ENCODE results near the gene NUP98.

NUP98 gene

GRCh38 chr11:3797329-3798090, at the start of gene NUP98:
NUP98 (minus strand) TSS chr11:3797554; CDS start chr11:3782117, 15,437 bp downstream.
- DNase-seq: peak; percentile 99

DNA sequence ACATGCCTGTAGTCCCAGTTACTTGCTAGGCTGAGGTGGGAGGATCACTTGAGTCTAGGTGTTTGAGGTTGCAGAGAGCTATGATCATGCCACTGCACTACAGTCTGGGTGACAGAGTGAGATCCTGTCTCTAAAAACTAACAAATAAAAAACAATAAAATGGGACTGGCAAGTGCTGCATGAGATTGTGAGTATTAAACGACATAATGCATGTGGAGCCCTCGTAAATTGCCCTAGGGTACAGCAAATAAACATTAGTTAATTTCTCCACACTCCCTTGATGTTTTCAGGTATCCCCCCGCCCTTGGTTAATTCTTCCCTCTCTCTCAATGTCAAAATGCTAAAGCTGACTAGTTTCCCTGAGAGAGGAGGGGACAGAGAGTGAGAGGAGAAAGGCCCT, 48.3 kb upstream of the NUP98 start:
- no peak for DNase-seq

- DNase-seq: no peak
These were observed 47.9 kb upstream of the NUP98 start for GRCh38 chr11:3845246-3845645.

GRCh38 chr11:3843326-3843725, 46.0 kb upstream of the NUP98 start:
- DNase-seq: no peak

GRCh38 chr11:3841426-3842350, 44.3 kb upstream of the NUP98 start:
- DNase-seq: peak; percentile 94

DNA sequence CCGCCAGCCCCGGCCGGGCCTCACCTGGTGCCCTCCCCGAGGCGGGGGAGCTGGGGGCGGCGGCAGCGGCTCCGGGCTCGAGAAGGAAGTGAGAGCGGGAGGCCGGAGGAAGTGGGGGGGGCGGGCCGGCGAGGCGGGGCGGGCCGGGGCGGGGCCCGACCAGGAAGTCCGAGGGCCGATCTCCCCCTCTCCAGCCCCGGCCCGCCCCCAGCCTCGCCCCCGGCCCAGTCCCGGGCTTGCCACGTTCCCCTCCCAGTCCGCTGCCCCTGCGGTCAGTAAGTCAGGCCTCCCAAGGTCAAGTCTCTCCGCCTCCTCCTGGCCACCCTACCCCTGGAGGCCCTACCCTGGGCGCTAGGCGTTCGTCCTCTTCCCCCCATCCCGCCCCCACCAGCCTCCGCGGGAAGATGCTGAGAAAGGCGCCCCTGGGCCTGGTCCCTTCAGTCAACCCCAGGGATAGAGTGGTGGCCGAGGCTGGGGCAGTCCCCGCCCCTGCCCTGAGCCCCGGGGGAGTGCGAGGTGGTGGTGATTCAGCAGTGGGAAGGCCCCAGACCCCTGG, 43.6 kb upstream of the NUP98 start, which contains the start of gene RHOG:
RHOG (minus strand) TSS at position 90 of the 556 bp plus-strand sequence. CDS start 12,821 bp downstream, outside the sequence.
- no peak for DNase-seq

DNA sequence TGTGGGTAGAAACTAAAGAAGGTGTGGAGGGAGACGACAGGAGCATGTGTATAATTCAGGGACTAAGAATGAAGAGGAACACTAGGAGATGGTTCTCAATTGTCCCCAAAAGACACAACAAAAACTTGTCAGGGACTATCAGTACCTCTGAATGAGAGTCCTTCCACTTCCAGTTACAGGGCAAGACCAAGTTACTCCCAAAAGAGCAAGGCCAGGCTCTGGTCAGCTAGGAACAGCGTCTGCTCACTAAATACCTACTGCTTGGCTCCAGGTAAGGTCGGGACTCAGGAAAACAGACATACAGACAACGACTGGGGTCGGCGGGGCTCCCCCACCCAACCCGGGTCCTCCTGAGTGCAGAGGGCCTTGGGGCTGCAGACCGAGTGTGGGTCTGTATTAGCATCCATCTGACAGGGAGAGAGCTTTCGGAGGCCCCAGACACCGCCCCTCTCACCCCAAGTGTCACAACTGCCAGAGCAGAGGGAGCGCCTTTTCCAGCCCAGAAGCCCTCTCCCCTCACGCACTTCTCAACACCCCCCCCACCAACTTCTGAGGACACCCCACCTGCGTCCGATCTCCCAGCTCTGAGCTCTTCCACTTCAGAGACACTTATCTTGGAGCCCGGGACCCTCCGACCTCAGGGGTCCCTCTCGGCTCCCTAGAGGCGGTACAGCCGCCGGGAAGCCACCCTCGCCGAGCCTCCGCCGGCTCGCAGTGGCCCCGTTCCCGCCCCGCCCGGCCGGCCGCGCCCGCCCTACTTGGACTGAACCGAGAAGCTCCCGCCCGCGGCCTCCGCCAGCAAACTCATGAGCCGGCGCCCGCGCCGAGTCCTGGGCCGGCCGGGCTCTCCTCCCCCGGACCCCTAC, 42.9 kb upstream of the NUP98 start:
- DNase-seq: peak; percentile 68

GRCh38 chr11:3838504-3838903, 41.1 kb upstream of the NUP98 start:
- DNase-seq: no peak

GRCh38 chr11:3837793-3838192, 40.4 kb upstream of the NUP98 start:
- no peak for DNase-seq

- DNase-seq: peak; percentile 66
These were observed 39.5 kb upstream of the NUP98 start for GRCh38 chr11:3836903-3837302.

- no peak for DNase-seq
These were observed 38.4 kb upstream of the NUP98 start for GRCh38 chr11:3835751-3836150.

GRCh38 chr11:3834664-3835461, 37.5 kb upstream of the NUP98 start:
- no peak for DNase-seq

DNA sequence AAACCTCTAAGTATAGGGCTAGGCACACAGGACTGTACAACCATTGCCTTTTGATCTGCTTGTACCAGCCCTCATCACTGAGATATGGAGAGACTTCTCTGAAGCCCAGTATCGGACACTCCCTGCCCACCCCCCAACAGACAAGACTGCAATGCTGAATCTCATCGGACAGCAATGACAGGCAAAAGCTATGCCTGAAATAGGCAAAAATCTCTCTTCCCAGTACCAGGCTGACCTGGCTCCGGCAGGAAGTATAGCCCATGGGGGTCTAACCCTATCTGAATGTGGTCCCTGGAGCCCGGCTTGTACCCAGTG, 37.0 kb upstream of the NUP98 start:
- no peak for DNase-seq

DNA sequence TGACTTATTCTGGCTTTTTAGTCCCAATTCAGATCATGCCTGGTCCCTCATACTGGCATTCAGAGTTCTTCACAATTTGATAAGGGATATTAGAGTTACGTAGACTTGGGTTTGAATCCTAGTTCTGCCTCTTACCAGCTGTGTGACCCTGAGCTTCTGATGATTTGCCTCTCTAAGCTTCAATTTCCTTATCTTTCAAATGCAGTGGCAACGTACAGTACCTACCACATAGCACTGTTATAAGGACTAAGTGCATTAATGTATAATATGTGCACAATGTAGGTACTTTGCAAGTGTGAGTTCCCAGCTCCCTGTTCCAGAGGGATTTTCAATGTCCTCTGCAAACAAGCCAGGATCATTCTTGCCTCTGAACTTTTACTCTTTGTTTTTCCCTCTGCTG, 36.1 kb upstream of the NUP98 start:
- no peak for DNase-seq

- no peak for DNase-seq
These were observed 35.5 kb upstream of the NUP98 start for GRCh38 chr11:3832816-3833215.

DNA sequence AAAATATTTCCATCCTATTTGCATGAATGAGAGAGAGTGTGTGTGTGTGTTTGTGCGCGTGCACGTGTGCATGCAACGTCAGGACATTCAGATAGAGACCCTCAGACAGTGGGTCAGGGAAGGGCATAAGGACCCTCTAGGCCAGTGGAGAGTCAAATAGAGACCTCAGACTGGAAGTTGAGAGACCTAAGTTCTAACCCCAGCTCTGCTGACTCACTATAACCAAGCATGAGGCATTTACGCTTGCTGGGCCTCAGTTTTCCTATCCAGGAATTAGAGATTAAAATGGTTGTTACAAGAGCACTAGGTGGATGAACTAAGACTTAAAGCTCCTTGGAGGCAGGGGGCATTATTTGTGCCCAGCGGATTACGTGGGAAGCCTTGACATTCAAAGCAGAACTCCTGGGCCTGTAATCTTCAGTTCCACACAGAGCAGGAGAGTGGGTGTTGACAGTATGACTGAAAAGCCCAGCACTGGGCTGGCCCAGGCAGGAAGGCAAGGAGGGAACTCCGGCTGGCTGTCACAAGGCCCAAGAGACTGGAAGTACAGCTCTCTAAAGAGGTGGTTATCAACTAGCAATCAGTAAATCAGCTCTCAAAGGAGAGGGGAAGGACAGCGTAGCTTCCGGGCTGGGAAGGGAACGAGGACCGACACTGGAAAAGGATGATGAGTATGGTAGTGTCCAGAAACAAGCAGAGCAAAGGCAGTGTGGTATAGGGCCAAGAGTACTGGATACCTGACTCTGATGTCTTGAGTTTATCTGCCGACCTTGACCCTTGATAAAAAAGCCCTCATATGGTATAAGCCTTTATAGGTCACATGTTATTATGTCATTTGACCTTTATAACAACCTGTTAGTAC, 34.3 kb upstream of the NUP98 start:
- no peak for DNase-seq

DNA sequence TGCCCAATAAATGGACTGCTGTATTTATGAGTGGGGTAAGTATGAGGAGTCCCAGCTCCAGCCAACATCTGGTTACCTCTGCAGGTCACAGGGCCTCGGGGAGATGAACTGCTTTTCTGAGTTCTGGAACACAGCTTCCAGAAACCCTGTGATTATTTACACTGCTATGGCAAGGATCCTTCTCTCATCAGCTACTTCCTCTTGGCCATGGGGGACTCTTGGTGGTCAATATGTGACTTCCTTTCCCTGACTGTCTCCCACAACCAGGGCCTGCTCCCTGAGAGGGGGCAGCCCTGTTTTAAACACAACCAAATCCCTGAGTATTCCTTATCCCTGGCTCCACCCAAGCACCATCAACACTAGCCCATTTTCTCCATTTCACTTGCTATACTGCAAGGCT, 33.4 kb upstream of the NUP98 start:
- no peak for DNase-seq

- DNase-seq: no peak
These were observed 32.7 kb upstream of the NUP98 start for GRCh38 chr11:3830088-3830487.

- no peak for DNase-seq
These were observed 30.3 kb upstream of the NUP98 start for GRCh38 chr11:3827434-3828186.

GRCh38 chr11:3826721-3827120, 29.4 kb upstream of the NUP98 start:
- DNase-seq: no peak
